Measurements from ENCODE around the gene HOXA9. TPM values are rescaled to one million over a fixed set of nuclear protein-coding genes. Genes with fewer than 3 reads are reported as not detected.
A peak's percentile ranks its signal among the peaks of the same experiment; 100 is the strongest.

The HOXA9 gene
- total RNA-seq, 1 donor from 2014 or later: not detected

- H3K4me3 ChIP-seq: no peak overlapping the region
- no peak for DNase-seq (ENCODE audit: low spot score in 2 of 2)
- no peaks in the 10 kb centered on the region for H3K9me3 ChIP-seq
- intact Hi-C loops (cut with DNase I): no loop called here
- H3K27me3 ChIP-seq: peaks cover 10% of the 10 kb centered on the region
- H3K36me3 ChIP-seq: no peaks in the 10 kb centered on the region
- no peak overlapping the region for H3K27ac ChIP-seq
- no peak for TF ChIP-seq CTCF (IDR thresholded peaks at IDR 0.05)
- peaks cover 0 to 4% of the 10 kb centered on the region in 2 donors for H3K4me1 ChIP-seq
Observed at GRCh38 chr7:27211764-27212204, 46.4 kb upstream of the HOXA9 start.

- no peaks in the 10 kb centered on the region for H3K36me3 ChIP-seq
- H3K27ac ChIP-seq: no peak overlapping the region
- peak overlapping the region in 1 of 2 donors; percentile 39 for H3K4me3 ChIP-seq
- TF ChIP-seq CTCF (IDR thresholded peaks at IDR 0.05): no peak
- no peak for DNase-seq (ENCODE audit: low spot score in 2 of 2)
- peaks cover 0 to 4% of the 10 kb centered on the region in 2 donors for H3K4me1 ChIP-seq
- intact Hi-C loops (cut with DNase I): no loop called here
- no peaks in the 10 kb centered on the region for H3K9me3 ChIP-seq
- H3K27me3 ChIP-seq: peaks cover 10% of the 10 kb centered on the region
Observed at GRCh38 chr7:27211084-27211446, 45.7 kb upstream of the HOXA9 start.

- TF ChIP-seq CTCF (IDR thresholded peaks at IDR 0.05): peak; percentile 31 to 64 (median 47)
- no peaks in the 10 kb centered on the region for H3K9me3 ChIP-seq
- DNase-seq (ENCODE audit: low spot score in 2 of 2): no peak
- peak overlapping the region; percentile 35 to 39 for H3K4me3 ChIP-seq
- peaks cover 14% of the 10 kb centered on the region for H3K27me3 ChIP-seq
- intact Hi-C loops (cut with DNase I): no loop called here
- no peak overlapping the region for H3K27ac ChIP-seq
- peaks cover under 1 to 4% of the 10 kb centered on the region in 2 donors for H3K4me1 ChIP-seq
- no peaks in the 10 kb centered on the region for H3K36me3 ChIP-seq
Observed at GRCh38 chr7:27210441-27211083, 45.2 kb upstream of the HOXA9 start.

- DNase-seq (ENCODE audit: low spot score in 2 of 2): no peak
Observed at GRCh38 chr7:27209933-27210440, 44.6 kb upstream of the HOXA9 start.

GRCh38 chr7:27208998-27209397 lies 43.7 kb upstream of the HOXA9 start:
- H3K36me3 ChIP-seq: no peaks in the 10 kb centered on the region
- H3K27me3 ChIP-seq: peaks cover 30% of the 10 kb centered on the region
- intact Hi-C loops (cut with DNase I): loop anchor here (10.0 kb wide), 1 partner anchor 366 kb away; no protein-coding TSS in a partner anchor
- no peak overlapping the region for H3K4me3 ChIP-seq
- no peaks in the 10 kb centered on the region for H3K9me3 ChIP-seq
- DNase-seq (ENCODE audit: low spot score in 2 of 2): no peak
- H3K4me1 ChIP-seq: peaks cover 10 to 14% of the 10 kb centered on the region in 2 donors
- TF ChIP-seq CTCF (IDR thresholded peaks at IDR 0.05): no peak
- H3K27ac ChIP-seq: no peak overlapping the region

More at GRCh38 chr7:27209933-27210440, 44.6 kb upstream of the HOXA9 start:
- peaks cover 6 to 9% of the 10 kb centered on the region in 2 donors for H3K4me1 ChIP-seq
- no peak overlapping the region for H3K27ac ChIP-seq
- H3K27me3 ChIP-seq: peaks cover 20% of the 10 kb centered on the region
- H3K36me3 ChIP-seq: no peaks in the 10 kb centered on the region
- TF ChIP-seq CTCF (IDR thresholded peaks at IDR 0.05): no peak
- H3K4me3 ChIP-seq: peak overlapping the region in 1 of 2 donors; percentile 39
- intact Hi-C loops (cut with DNase I): loop anchor here (10.0 kb wide), 1 partner anchor 365 kb away; no protein-coding TSS in a partner anchor
- H3K9me3 ChIP-seq: no peaks in the 10 kb centered on the region
